Measurements from ENCODE around the gene SLC25A26.

The SLC25A26 gene

GRCh38 chr3:66392512-66392911 is 171.7 kb downstream of the SLC25A26 start:
- H3K36me3 ChIP-seq = peaks cover 10% of the 10 kb centered on the region
- DNase-seq = no peak
- no peaks in the 10 kb centered on the region for H3K27me3 ChIP-seq (ENCODE audit: insufficient read depth, low read depth, severe bottlenecking)
- TF ChIP-seq CTCF (IDR thresholded peaks at IDR 0.05; ENCODE audit: low read depth, low read length) = no peak
- no peaks in the 10 kb centered on the region for H3K9me3 ChIP-seq (ENCODE audit: severe bottlenecking)
- no peak overlapping the region for H3K4me3 ChIP-seq (ENCODE audit: low read depth, low read length)
- no peak overlapping the region for H3K27ac ChIP-seq

- H3K27me3 ChIP-seq (ENCODE audit: insufficient read depth, low read depth, severe bottlenecking) = no peaks in the 10 kb centered on the region
- TF ChIP-seq CTCF (IDR thresholded peaks at IDR 0.05; ENCODE audit: low read depth, low read length) = no peak
- no peak overlapping the region for H3K4me3 ChIP-seq (ENCODE audit: low read depth, low read length)
- no peak overlapping the region for H3K27ac ChIP-seq
- H3K36me3 ChIP-seq = peaks cover 14% of the 10 kb centered on the region
- H3K9me3 ChIP-seq (ENCODE audit: severe bottlenecking) = no peaks in the 10 kb centered on the region
- no peak for DNase-seq
These were observed 172.1 kb downstream of the SLC25A26 start for GRCh38 chr3:66392966-66393332.

GRCh38 chr3:66393333-66394005 is 172.7 kb downstream of the SLC25A26 start:
- Histone ChIP-seq H3K27me3 (ENCODE audit: insufficient read depth, low read depth, severe bottlenecking) (no peaks in the 10 kb centered on the region), H3K36me3 (peaks cover 14% of the 10 kb centered on the region), H3K9me3 (ENCODE audit: severe bottlenecking) (no peaks in the 10 kb centered on the region), H3K27ac (no peak overlapping the region), H3K4me3 (ENCODE audit: low read depth, low read length) (no peak overlapping the region)
- no peak for TF ChIP-seq CTCF (IDR thresholded peaks at IDR 0.05; ENCODE audit: low read depth, low read length)
- DNase-seq = no peak

GRCh38 chr3:66394019-66394752 is 173.4 kb downstream of the SLC25A26 start:
- Histone ChIP-seq H3K36me3 (peaks cover 14% of the 10 kb centered on the region), H3K9me3 (ENCODE audit: severe bottlenecking) (no peaks in the 10 kb centered on the region), H3K4me3 (ENCODE audit: low read depth, low read length) (no peak overlapping the region), H3K27me3 (ENCODE audit: insufficient read depth, low read depth, severe bottlenecking) (no peaks in the 10 kb centered on the region), H3K27ac (no peak overlapping the region)
- TF ChIP-seq CTCF (IDR thresholded peaks at IDR 0.05; ENCODE audit: low read depth, low read length) = no peak
- DNase-seq = no peak

GRCh38 chr3:66394753-66395249 is 174.0 kb downstream of the SLC25A26 start:
- no peaks in the 10 kb centered on the region for H3K9me3 ChIP-seq (ENCODE audit: severe bottlenecking)
- H3K36me3 ChIP-seq = peaks cover 14% of the 10 kb centered on the region
- DNase-seq = no peak
- no peak overlapping the region for H3K27ac ChIP-seq
- H3K27me3 ChIP-seq (ENCODE audit: insufficient read depth, low read depth, severe bottlenecking) = no peaks in the 10 kb centered on the region
- TF ChIP-seq CTCF (IDR thresholded peaks at IDR 0.05; ENCODE audit: low read depth, low read length) = no peak
- H3K4me3 ChIP-seq (ENCODE audit: low read depth, low read length) = no peak overlapping the region

All from WERI-Rb-1 (cell line).